Measurements from ENCODE around the gene GNAT3. TPM values are rescaled to one million over a fixed set of nuclear protein-coding genes. Genes with fewer than 3 reads are reported as not detected.

The GNAT3 gene
- total RNA-seq, 1 experiment from 2014 or later: not detected

- H3K36me3 ChIP-seq (ENCODE audit: control insufficient read depth in 1 of 2, insufficient read depth in 2 of 2, low read length in 2 of 2): no peaks in the 10 kb centered on the region
- no peaks in the 10 kb centered on the region for H3K9me2 ChIP-seq (ENCODE audit: insufficient read depth)
- H2AFZ ChIP-seq (ENCODE audit: low read depth, low read length, poor library complexity, severe bottlenecking): no peak overlapping the region
- ChIA-PET CTCF (no interaction called here), POLR2A (no interaction called here), RAD21 (ENCODE audit: low non-redundant PET in 1 of 2, low total read pairs in 2 of 2, uncharacterized antibody in 2 of 2, unreplicated experiment in 2 of 2) (no interaction called here)
- H3K4me2 ChIP-seq (ENCODE audit: low read length): no peak overlapping the region
- no peaks in the 10 kb centered on the region for H4K20me1 ChIP-seq (ENCODE audit: insufficient read depth)
- ATAC-seq: no peak
- no peaks in the 10 kb centered on the region for H3K27me3 ChIP-seq (ENCODE audit: insufficient read depth, low read length)
- intact Hi-C loops (cut with micrococcal nuclease): no loop called here
- H3K4me3 ChIP-seq (replicated peaks in 1 of 2; ENCODE audit: low read depth in 1 of 2, low read length in 2 of 2): no peak overlapping the region
- no peak overlapping the region for H3K27ac ChIP-seq (ENCODE audit: low read depth, low read length)
- H3K4me1 ChIP-seq (ENCODE audit: control insufficient read depth in 1 of 2, insufficient read depth in 2 of 2, low read length in 2 of 2): peaks cover 0 to 4% of the 10 kb centered on the region in 2 experiments; a peak in 1 of 4 replicates
- BruUV-seq (replicated peaks): no TSS peak
- TF ChIP-seq EZH2 (IDR thresholded peaks at IDR 0.05) (no peak), CEBPB (IDR thresholded peaks at IDR 0.05; ENCODE audit: low read depth) (no peak)
- DNase-seq (ENCODE audit: low read depth, low spot score): no peak
- no peaks in the 10 kb centered on the region for H3K79me2 ChIP-seq (ENCODE audit: insufficient read depth, low read length)
- H3K9ac ChIP-seq (ENCODE audit: low read length): no peak overlapping the region
- no peaks in the 10 kb centered on the region for H3K9me3 ChIP-seq (ENCODE audit: control insufficient read depth in 1 of 2, insufficient read depth in 1 of 2, low read depth in 1 of 2, low read length in 2 of 2)
These were observed 38.1 kb upstream of the GNAT3 start for GRCh38 chr7:80550005-80550404.

- TF ChIP-seq SP1 (IDR thresholded peaks at IDR 0.05; ENCODE audit: low read depth) (no peak), JUND (IDR thresholded peaks at IDR 0.05) (no peak)
- Histone ChIP-seq H3K4me3 (replicated peaks in 1 of 2; ENCODE audit: low read depth in 1 of 2, low read length in 2 of 2) (no peak overlapping the region), H3K4me1 (ENCODE audit: control insufficient read depth in 1 of 2, insufficient read depth in 2 of 2, low read length in 2 of 2) (peaks cover 0 to 4% of the 10 kb centered on the region in 2 experiments; a peak in 1 of 4 replicates), H3K27me3 (ENCODE audit: insufficient read depth, low read length) (no peaks in the 10 kb centered on the region), H3K36me3 (ENCODE audit: control insufficient read depth in 1 of 2, insufficient read depth in 2 of 2, low read length in 2 of 2) (no peaks in the 10 kb centered on the region), H3K79me2 (ENCODE audit: insufficient read depth, low read length) (no peaks in the 10 kb centered on the region), H3K27ac (ENCODE audit: low read depth, low read length) (no peak overlapping the region), H4K20me1 (ENCODE audit: insufficient read depth) (no peaks in the 10 kb centered on the region), H3K9me2 (ENCODE audit: insufficient read depth) (no peaks in the 10 kb centered on the region), H3K9ac (ENCODE audit: low read length) (no peak overlapping the region), H3K9me3 (ENCODE audit: control insufficient read depth in 1 of 2, insufficient read depth in 1 of 2, low read depth in 1 of 2, low read length in 2 of 2) (peaks cover 0 to 2% of the 10 kb centered on the region in 2 experiments; a peak in 1 of 4 replicates), H2AFZ (ENCODE audit: low read depth, low read length, poor library complexity, severe bottlenecking) (peak overlapping the region; percentile 54), H3K4me2 (ENCODE audit: low read length) (no peak overlapping the region)
- no TSS peak for BruUV-seq (replicated peaks)
- intact Hi-C loops (cut with micrococcal nuclease): no loop called here
- ATAC-seq (no peak), DNase-seq (ENCODE audit: low read depth, low spot score) (no peak)
- ChIA-PET CTCF (no interaction called here), POLR2A (no interaction called here), RAD21 (ENCODE audit: low non-redundant PET in 1 of 2, low total read pairs in 2 of 2, uncharacterized antibody in 2 of 2, unreplicated experiment in 2 of 2) (no interaction called here)
These were observed 37.1 kb upstream of the GNAT3 start for GRCh38 chr7:80548840-80549530.

All from HCT116 (cell line).